Loucy (cell line): Measurements from ENCODE around the gene AGAP9.
"Not testable (repeated sequence)": the region's sequence is repeated elsewhere in the genome, so short reads cannot be mapped to it uniquely, and the experiment has no call there.

Source experiments
- CTCF ChIP-seq: fragments of 200-600 bp; sonication (generic); conservative IDR thresholded peaks from 2 replicates; pipeline ENCODE4 v1.5.1; 2014; ENCODE audit warnings: mild to moderate bottlenecking, antibody characterized with exemption, low read length
- EZH2phosphoT487 ChIP-seq: fragments of 200-600 bp; IDR thresholded peaks from 2 replicates; pipeline ENCODE4 v1.6.1; 2018; ENCODE audit warnings: antibody characterized with exemption, mild to moderate bottlenecking, moderate library complexity, borderline replicate concordance

DNA sequence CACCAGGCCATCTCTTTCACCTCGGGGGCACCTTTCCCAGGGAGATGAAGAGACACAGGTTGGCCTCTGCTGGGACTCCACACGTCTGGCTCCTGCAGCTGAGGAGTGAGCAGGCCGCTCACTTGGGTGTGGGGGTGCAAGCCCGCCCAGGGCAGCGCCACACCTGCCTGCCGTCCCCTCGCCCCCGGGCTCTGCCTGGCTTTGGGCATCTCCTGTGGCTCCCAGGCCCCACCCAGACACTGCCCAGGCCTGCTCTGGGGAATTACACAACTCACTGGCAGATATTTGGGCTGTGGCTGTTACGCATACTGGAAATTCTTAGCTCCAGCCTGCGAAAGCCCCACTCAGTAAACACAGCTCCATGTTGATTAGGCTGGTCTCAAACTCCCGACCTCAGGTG is 39.5 kb downstream of the AGAP9 start, which contains the start of gene ANXA8:
- not testable (repeated sequence) for TF ChIP-seq CTCF, EZH2phosphoT487
